Renal cortex interstitium (tissue), 11 donors: Measurements from ENCODE around the gene SUCLG2. TPM values are rescaled to one million over a fixed set of nuclear protein-coding genes. Genes with fewer than 3 reads are reported as not detected.

Experiments used
- DNase-seq, 11 donors: peaks; one replicate each; pipeline ENCODE4 v3.0.0-alpha.2; 2013; ENCODE audit warnings: low read depth in 9 of 11, low spot score in 4 of 11; ENCODE audit errors: extremely low read depth in 1 of 11
- polyA plus RNA-seq, 3 donors: library from polyadenylated mRNA; unstranded; fragments of 120-200 nt; gene quantifications; one replicate each; pipeline ENCODE4 v1.2.1, GENCODE V29; 2013; ENCODE audit not compliant: insufficient read length in 3 of 3

Gene SUCLG2
- polyA plus RNA-seq, 3 donors = 72.2 to 84.3 (median 82.1) TPM

GRCh38 chr3:67656614-67657013 is 2.2 kb upstream of the SUCLG2 start:
- DNase-seq = no peak

- no peak for DNase-seq
Measured at GRCh38 chr3:67655364-67656121, 1.1 kb upstream of the SUCLG2 start.

- DNase-seq = peak in 1 of 11 donors; percentile 30
Measured at GRCh38 chr3:67654844-67655177, 399 bp upstream of the SUCLG2 start.

- peak in 2 of 11 donors; percentile 15 to 50 for DNase-seq
Measured at GRCh38 chr3:67653425-67654098, 850 bp downstream of the SUCLG2 start.

- no peak for DNase-seq
Measured at GRCh38 chr3:67650084-67650483, 4.3 kb downstream of the SUCLG2 start.

GRCh38 chr3:67649681-67650080 is 4.7 kb downstream of the SUCLG2 start:
- no peak for DNase-seq

GRCh38 chr3:67648701-67649100 is 5.7 kb downstream of the SUCLG2 start:
- no peak for DNase-seq

- no peak for DNase-seq
Measured at GRCh38 chr3:67648229-67648628, 6.2 kb downstream of the SUCLG2 start.

- DNase-seq = no peak
Measured at GRCh38 chr3:67647390-67647878, 7.0 kb downstream of the SUCLG2 start.

- no peak for DNase-seq
Measured at GRCh38 chr3:67646586-67647234, 7.7 kb downstream of the SUCLG2 start.

GRCh38 chr3:67644827-67645226 is 9.6 kb downstream of the SUCLG2 start:
- no peak for DNase-seq

- no peak for DNase-seq
Measured at GRCh38 chr3:67642734-67643133, 11.7 kb downstream of the SUCLG2 start.

GRCh38 chr3:67642190-67642589 is 12.2 kb downstream of the SUCLG2 start:
- DNase-seq = no peak

GRCh38 chr3:67641451-67641850 is 13.0 kb downstream of the SUCLG2 start:
- DNase-seq = no peak

GRCh38 chr3:67640023-67640660 is 14.3 kb downstream of the SUCLG2 start:
- no peak for DNase-seq

- no peak for DNase-seq
Measured at GRCh38 chr3:67637255-67637900, 17.0 kb downstream of the SUCLG2 start.

GRCh38 chr3:67635806-67636205 is 18.6 kb downstream of the SUCLG2 start:
- no peak for DNase-seq

- no peak for DNase-seq
Measured at GRCh38 chr3:67635257-67635656, 19.2 kb downstream of the SUCLG2 start.

- no peak for DNase-seq
Measured at GRCh38 chr3:67630666-67631362, 23.6 kb downstream of the SUCLG2 start.
